K562 (cell line): ENCODE measurements around the gene MBP. TPM values are rescaled to one million over a fixed set of nuclear protein-coding genes. Genes with fewer than 3 reads are reported as not detected.

Experiments used
- ATAC-seq: fragments of 200-7000 bp; cut with Tn5 transposase; 3 replicates; pipeline ENCODE4 v1.9.1; 2020; ENCODE audit warnings: moderate library complexity
- BruUV-seq: library from RNA; stranded (reverse); fragments of 400-500 nt; replicated peaks from 2 replicates; lab custom pipeline; 2021; lab: Mats Ljungman, UMichigan
- CTCF ChIA-PET: fragments of 300-600 bp; formaldehyde crosslinking; extraction: SDS; loops from one replicate; lab custom pipeline; 2021; ENCODE audit warnings: low intra/inter-chr PET ratio; lab: Yijun Ruan, JAX
- POLR2A ChIA-PET: fragments of 300-600, 350-650 bp; sonication (Branson Sonifier 250); formaldehyde crosslinking; extraction: SDS; loops from one replicate; lab custom pipeline; 2021; ENCODE audit warnings: antibody characterized with exemption, inconsistent platforms; lab: Yijun Ruan, JAX
- DNase-seq, 4 experiments: peaks; one replicate each; pipeline versions ENCODE4 v3.0.0 to v3.0.0-alpha.2; 2011 to 2018; ENCODE audit warnings: low spot score in 3 of 4, mixed read lengths in 3 of 4; ENCODE audit errors: extremely low read depth in 1 of 4
- FAIRE-seq: peaks from 2 replicates; lab custom pipeline; 2011; peaks lifted over from hg19 to GRCh38; lab: Jason Lieb, UNC
- H2AFZ ChIP-seq: 2 replicates; pipeline ENCODE4 v1.6.0; 2011; ENCODE audit warnings: low read depth, low read length, control low read depth, inconsistent platforms
- H3K27ac ChIP-seq: fragments of 200-600 bp; 3 replicates; pipeline ENCODE4 v1.8.0; 2011; ENCODE audit warnings: low read depth, mild to moderate bottlenecking, control low read depth, inconsistent platforms, low read length, moderate library complexity, mixed read lengths; ENCODE audit errors: extremely low read depth
- H3K27me3 ChIP-seq, 2 experiments: fragments of 300-600 bp in 1 of 2; 2 replicates in 1 of 2; 3 replicates in 1 of 2; pipeline versions ENCODE4 v1.6.0 to v1.8.0; 2011; ENCODE audit warnings: inconsistent platforms in 2 of 2, low read length in 2 of 2, mild to moderate bottlenecking in 1 of 2, mixed read lengths in 1 of 2, moderate library complexity in 1 of 2; ENCODE audit not compliant: control insufficient read depth in 2 of 2, insufficient read depth in 2 of 2
- H3K36me3 ChIP-seq: fragments of 300-600 bp; 3 replicates; pipeline ENCODE4 v1.8.0; 2011; ENCODE audit warnings: mild to moderate bottlenecking, low read length, inconsistent platforms; ENCODE audit not compliant: control insufficient read depth, insufficient read depth
- H3K4me1 ChIP-seq, 2 experiments: fragments of 200-600 bp in 1 of 2; replicated peaks in 1 of 2; 2 replicates in 1 of 2; 3 replicates in 1 of 2; pipeline versions ENCODE4 v1.5.1 to v1.8.0; 2011; ENCODE audit warnings: inconsistent platforms in 2 of 2, low read length in 2 of 2, mild to moderate bottlenecking in 1 of 2, mixed read lengths in 1 of 2, moderate library complexity in 1 of 2; ENCODE audit not compliant: control insufficient read depth in 2 of 2, insufficient read depth in 2 of 2
- H3K4me2 ChIP-seq: 2 replicates; pipeline ENCODE4 v1.6.1; 2011; ENCODE audit warnings: low read length, control low read depth, inconsistent platforms, mixed read lengths; ENCODE audit not compliant: insufficient read depth
- H3K4me3 ChIP-seq: fragments of 200-600 bp; sonication (generic), shearing (Covaris generic); 2 replicates; pipeline ENCODE4 v1.5.1; 2016; ENCODE audit warnings: control low read depth, inconsistent platforms
- H3K79me2 ChIP-seq: fragments of 200-600 bp; 3 replicates; pipeline ENCODE4 v1.8.0; 2011; ENCODE audit warnings: low read length, inconsistent platforms; ENCODE audit not compliant: control insufficient read depth, insufficient read depth
- H3K9ac ChIP-seq, 2 experiments: 2 replicates each; pipeline versions ENCODE4 v1.6.0 to v1.6.1; 2011; ENCODE audit warnings: low read depth in 2 of 2, low read length in 2 of 2, control low read depth in 1 of 2, inconsistent platforms in 1 of 2, mild to moderate bottlenecking in 1 of 2, mixed read lengths in 1 of 2; ENCODE audit not compliant: insufficient read depth in 1 of 2
- H3K9me1 ChIP-seq: one replicate; pipeline ENCODE4 v1.6.0; 2011; ENCODE audit warnings: inconsistent platforms, mild to moderate bottlenecking, low read length, moderate library complexity; ENCODE audit not compliant: control insufficient read depth, insufficient read depth
- H3K9me3 ChIP-seq: replicated peaks from 2 replicates; pipeline ENCODE4 v1.5.1; 2011; ENCODE audit warnings: low read depth, low read length, inconsistent platforms; ENCODE audit not compliant: control insufficient read depth, insufficient read depth
- H4K20me1 ChIP-seq: replicated peaks from 2 replicates; pipeline ENCODE4 v1.6.1; 2011; ENCODE audit warnings: low read length, inconsistent platforms, mixed read lengths; ENCODE audit not compliant: control insufficient read depth, insufficient read depth
- BRD4 ChIP-seq: fragments of 200-600 bp; sonication (generic); IDR thresholded peaks from 2 replicates; pipeline ENCODE4 v1.6.1; 2017; ENCODE audit warnings: inconsistent platforms
- EZH2 ChIP-seq: IDR thresholded peaks from 2 replicates; pipeline ENCODE4 v1.6.1; 2012; ENCODE audit warnings: low read depth, mild to moderate bottlenecking, inconsistent platforms, low read length, borderline replicate concordance
- GABPB2 ChIP-seq: fragments of 250-450 bp; sonication (Bioruptor Pico); conservative IDR thresholded peaks from 2 replicates; pipeline ENCODE4 v1.5.1; 2021; ENCODE audit warnings: mild to moderate bottlenecking
- HDGF ChIP-seq: fragments of 450-650 bp; IDR thresholded peaks from 2 replicates; pipeline ENCODE4 v1.6.1; 2016
- NFE2 ChIP-seq: IDR thresholded peaks from 2 replicates; pipeline ENCODE4 v1.6.1; 2014; ENCODE audit warnings: antibody characterized with exemption, low read depth
- NFIX ChIP-seq: fragments of 250-450 bp; sonication (Bioruptor Pico); IDR thresholded peaks from 2 replicates; pipeline ENCODE4 v1.4.0; 2020; ENCODE audit warnings: low read depth, mild to moderate bottlenecking, moderate library complexity
- NFYB ChIP-seq: IDR thresholded peaks from 2 replicates; pipeline ENCODE4 v1.6.1; 2011; ENCODE audit warnings: mild to moderate bottlenecking, moderate library complexity; ENCODE audit not compliant: insufficient read length; ENCODE audit errors: extremely low read depth
- SMAD1 ChIP-seq: fragments of 150-350 bp; IDR thresholded peaks from 2 replicates; pipeline ENCODE4 v1.6.1; 2014; ENCODE audit warnings: low read length, low read depth; ENCODE audit not compliant: partially characterized antibody
- SRSF7 ChIP-seq: fragments of 200-400 bp; formaldehyde crosslinking; optimal IDR thresholded peaks from 2 replicates; pipeline ENCODE3; 2017; ENCODE audit warnings: mild to moderate bottlenecking, low read depth, low read length
- ZNF217 ChIP-seq: sonication (generic); formaldehyde crosslinking; IDR thresholded peaks from 2 replicates; pipeline ENCODE4 v1.8.0; 2022; ENCODE audit warnings: mild to moderate bottlenecking, missing genetic modification reagents
- WGBS: fragments of 100-300 bp; shearing (Covaris generic); methylation state at CpG from one replicate; pipeline ENCODE4 v1.1.6; 2016; ENCODE audit warnings: low coverage, mixed read lengths; ENCODE audit not compliant: insufficient coverage; ENCODE audit errors: missing lambda C conversion rate; 5-methylcytosine and 5-hydroxymethylcytosine counted together
- in situ Hi-C: fragments of 300-500 bp; cut with MboI; formaldehyde crosslinking; loops from 4 replicates; pipeline ENCODE4 v1.15.0; 2018; ENCODE audit warnings: inconsistent platforms, mixed read lengths
- intact Hi-C: fragments of 100-400 bp; cut with micrococcal nuclease; formaldehyde crosslinking; loops from 2 replicates; pipeline ENCODE4 v1.14.2; 2022
- polyA plus RNA-seq, 8 experiments: library from polyadenylated mRNA; depleted of rRNA in 4 of 8; stranded (reverse) in 5 of 8; unstranded in 3 of 8; fragments of >200 nt; fragmentation: Nextera tagmentation in 2 of 8; fragmentation: Illumina TruSeq in 1 of 8; extraction: Ambion mirVana in 2 of 8; extraction: Trizol in 1 of 8; gene quantifications; 2 replicates each; pipeline versions ENCODE4 v1.2.1 to v1.2.3, GENCODE V29; 2011 to 2014; ENCODE audit warnings: inconsistent platforms in 1 of 8, missing spikeins in 1 of 8
- total RNA-seq, 7 experiments: library from RNA; depleted of rRNA in 6 of 7; stranded (reverse); fragments of >200 nt in 6 of 7; fragmentation: Illumina TruSeq in 2 of 7; extraction: Trizol in 2 of 7; gene quantifications; 2 replicates each; pipeline versions ENCODE4 v1.2.1 to v1.2.3, GENCODE V29; 2011 to 2021; ENCODE audit warnings: low replicate concordance in 1 of 7
- TF ChIP-seq, protein P1 (sequence below): fragments of 200-800 bp; sonication (Bioruptor generic); IDR thresholded peaks from 2 replicates; pipeline ENCODE4 v1.6.1; 2016; ENCODE audit warnings: missing genetic modification characterization, missing compliant biosample characterization
- TF ChIP-seq, protein P2 (sequence below), 2 experiments: fragments of 450-650 bp in 1 of 2; IDR thresholded peaks; 2 replicates each; pipeline ENCODE4 v1.6.1; 2011 to 2017; ENCODE audit warnings: low read depth in 2 of 2, antibody characterized with exemption in 1 of 2, borderline replicate concordance in 1 of 2, low read length in 1 of 2, mild to moderate bottlenecking in 1 of 2, mixed read lengths in 1 of 2; ENCODE audit not compliant: control insufficient read depth in 1 of 2
- TF ChIP-seq, protein P3 (sequence below): sonication (generic); formaldehyde crosslinking; IDR thresholded peaks from 2 replicates; pipeline ENCODE4 v1.8.0; 2022; ENCODE audit warnings: mild to moderate bottlenecking, low read depth, missing genetic modification reagents

The MBP gene
- total and polyA plus RNA-seq, 9 of the 15 experiments (the other 6 are each of a cell fraction or from before 2014, with no cell fraction given): 0.09 TPM; not detected in 8

DNA sequence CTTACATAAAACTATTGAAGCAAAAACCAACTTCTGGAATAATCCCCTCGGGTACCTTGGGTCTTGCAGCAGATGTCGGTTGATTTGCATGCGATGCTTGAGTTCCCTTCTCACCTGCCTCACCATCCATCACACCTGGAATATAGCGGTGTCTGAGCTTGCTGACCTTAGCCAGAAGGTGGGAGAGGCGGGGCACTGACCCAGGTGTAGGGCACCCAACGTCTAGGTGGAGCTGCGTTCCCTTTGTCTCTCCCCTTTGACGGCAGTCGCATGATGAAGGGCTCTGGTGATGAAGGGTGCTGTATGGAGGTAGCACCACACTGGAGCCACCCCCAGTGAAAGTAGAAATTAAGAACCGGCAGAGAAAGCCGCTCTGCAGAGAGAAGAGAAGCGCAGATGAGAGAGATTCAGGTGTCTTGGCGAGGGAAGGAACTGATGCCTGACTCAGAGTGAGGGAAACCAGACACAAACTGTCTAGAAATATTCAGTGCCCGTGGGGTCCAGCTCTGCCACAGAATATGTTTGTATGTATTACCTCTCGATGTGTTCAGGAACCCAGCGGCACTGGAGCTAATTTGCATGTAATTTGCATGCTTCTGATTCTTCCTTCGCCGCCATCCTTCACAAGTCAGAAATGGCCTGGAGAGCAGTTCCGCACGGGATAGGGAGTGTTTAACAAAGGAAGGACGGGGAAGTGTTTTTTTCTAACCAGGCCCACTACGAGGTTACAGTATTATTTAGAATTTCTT is 19.4 kb upstream of the MBP start:
- in situ Hi-C loops: no loop called here
- no peak for TF ChIP-seq NFYB
- TF ChIP-seq, protein P1, sequence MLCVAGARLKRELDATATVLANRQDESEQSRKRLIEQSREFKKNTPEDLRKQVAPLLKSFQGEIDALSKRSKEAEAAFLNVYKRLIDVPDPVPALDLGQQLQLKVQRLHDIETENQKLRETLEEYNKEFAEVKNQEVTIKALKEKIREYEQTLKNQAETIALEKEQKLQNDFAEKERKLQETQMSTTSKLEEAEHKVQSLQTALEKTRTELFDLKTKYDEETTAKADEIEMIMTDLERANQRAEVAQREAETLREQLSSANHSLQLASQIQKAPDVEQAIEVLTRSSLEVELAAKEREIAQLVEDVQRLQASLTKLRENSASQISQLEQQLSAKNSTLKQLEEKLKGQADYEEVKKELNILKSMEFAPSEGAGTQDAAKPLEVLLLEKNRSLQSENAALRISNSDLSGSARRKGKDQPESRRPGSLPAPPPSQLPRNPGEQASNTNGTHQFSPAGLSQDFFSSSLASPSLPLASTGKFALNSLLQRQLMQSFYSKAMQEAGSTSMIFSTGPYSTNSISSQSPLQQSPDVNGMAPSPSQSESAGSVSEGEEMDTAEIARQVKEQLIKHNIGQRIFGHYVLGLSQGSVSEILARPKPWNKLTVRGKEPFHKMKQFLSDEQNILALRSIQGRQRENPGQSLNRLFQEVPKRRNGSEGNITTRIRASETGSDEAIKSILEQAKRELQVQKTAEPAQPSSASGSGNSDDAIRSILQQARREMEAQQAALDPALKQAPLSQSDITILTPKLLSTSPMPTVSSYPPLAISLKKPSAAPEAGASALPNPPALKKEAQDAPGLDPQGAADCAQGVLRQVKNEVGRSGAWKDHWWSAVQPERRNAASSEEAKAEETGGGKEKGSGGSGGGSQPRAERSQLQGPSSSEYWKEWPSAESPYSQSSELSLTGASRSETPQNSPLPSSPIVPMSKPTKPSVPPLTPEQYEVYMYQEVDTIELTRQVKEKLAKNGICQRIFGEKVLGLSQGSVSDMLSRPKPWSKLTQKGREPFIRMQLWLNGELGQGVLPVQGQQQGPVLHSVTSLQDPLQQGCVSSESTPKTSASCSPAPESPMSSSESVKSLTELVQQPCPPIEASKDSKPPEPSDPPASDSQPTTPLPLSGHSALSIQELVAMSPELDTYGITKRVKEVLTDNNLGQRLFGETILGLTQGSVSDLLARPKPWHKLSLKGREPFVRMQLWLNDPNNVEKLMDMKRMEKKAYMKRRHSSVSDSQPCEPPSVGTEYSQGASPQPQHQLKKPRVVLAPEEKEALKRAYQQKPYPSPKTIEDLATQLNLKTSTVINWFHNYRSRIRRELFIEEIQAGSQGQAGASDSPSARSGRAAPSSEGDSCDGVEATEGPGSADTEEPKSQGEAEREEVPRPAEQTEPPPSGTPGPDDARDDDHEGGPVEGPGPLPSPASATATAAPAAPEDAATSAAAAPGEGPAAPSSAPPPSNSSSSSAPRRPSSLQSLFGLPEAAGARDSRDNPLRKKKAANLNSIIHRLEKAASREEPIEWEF (CRISPR knock-in tag): no peak
- TF ChIP-seq HDGF: no peak
- TF ChIP-seq, protein P2, sequence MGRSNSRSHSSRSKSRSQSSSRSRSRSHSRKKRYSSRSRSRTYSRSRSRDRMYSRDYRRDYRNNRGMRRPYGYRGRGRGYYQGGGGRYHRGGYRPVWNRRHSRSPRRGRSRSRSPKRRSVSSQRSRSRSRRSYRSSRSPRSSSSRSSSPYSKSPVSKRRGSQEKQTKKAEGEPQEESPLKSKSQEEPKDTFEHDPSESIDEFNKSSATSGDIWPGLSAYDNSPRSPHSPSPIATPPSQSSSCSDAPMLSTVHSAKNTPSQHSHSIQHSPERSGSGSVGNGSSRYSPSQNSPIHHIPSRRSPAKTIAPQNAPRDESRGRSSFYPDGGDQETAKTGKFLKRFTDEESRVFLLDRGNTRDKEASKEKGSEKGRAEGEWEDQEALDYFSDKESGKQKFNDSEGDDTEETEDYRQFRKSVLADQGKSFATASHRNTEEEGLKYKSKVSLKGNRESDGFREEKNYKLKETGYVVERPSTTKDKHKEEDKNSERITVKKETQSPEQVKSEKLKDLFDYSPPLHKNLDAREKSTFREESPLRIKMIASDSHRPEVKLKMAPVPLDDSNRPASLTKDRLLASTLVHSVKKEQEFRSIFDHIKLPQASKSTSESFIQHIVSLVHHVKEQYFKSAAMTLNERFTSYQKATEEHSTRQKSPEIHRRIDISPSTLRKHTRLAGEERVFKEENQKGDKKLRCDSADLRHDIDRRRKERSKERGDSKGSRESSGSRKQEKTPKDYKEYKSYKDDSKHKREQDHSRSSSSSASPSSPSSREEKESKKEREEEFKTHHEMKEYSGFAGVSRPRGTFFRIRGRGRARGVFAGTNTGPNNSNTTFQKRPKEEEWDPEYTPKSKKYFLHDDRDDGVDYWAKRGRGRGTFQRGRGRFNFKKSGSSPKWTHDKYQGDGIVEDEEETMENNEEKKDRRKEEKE (IDR thresholded peaks at IDR 0.05; ENCODE audit: borderline replicate concordance in 1 of 2, control insufficient read depth in 1 of 2, low read depth in 2 of 2, low read length in 1 of 2): no peak
- TF ChIP-seq, protein P3, sequence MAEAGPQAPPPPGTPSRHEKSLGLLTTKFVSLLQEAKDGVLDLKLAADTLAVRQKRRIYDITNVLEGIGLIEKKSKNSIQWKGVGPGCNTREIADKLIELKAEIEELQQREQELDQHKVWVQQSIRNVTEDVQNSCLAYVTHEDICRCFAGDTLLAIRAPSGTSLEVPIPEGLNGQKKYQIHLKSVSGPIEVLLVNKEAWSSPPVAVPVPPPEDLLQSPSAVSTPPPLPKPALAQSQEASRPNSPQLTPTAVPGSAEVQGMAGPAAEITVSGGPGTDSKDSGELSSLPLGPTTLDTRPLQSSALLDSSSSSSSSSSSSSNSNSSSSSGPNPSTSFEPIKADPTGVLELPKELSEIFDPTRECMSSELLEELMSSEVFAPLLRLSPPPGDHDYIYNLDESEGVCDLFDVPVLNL: no peak
- TF ChIP-seq SMAD1: no peak
- TF ChIP-seq NFIX: no peak
- no peak for TF ChIP-seq SRSF7
- no peak for TF ChIP-seq BRD4
- TF ChIP-seq EZH2: no peak
- TF ChIP-seq NFE2: no peak
- TF ChIP-seq ZNF217 (CRISPR knock-in tag): no peak
- no peak for TF ChIP-seq GABPB2 (CRISPR knock-in tag)

More for the DNA sequence above, 19.4 kb upstream of the MBP start:
- H3K9ac ChIP-seq: no peak overlapping the region
- H3K27ac ChIP-seq: no peak overlapping the region
- intact Hi-C loops: no loop called here
- no TSS peak for BruUV-seq
- H3K27me3 ChIP-seq: peaks cover 4 to 17% of the 10 kb centered on the region in 2 experiments
- FAIRE-seq: no peak
- ChIA-PET CTCF (no interaction called here), POLR2A (no interaction called here)
- H3K9me3 ChIP-seq: no peaks in the 10 kb centered on the region
- H3K36me3 ChIP-seq: no peaks in the 10 kb centered on the region
- H4K20me1 ChIP-seq: no peaks in the 10 kb centered on the region
- H3K4me2 ChIP-seq: no peak overlapping the region
- H3K4me1 ChIP-seq: no peaks in the 10 kb centered on the region
- no peaks in the 10 kb centered on the region for H3K9me1 ChIP-seq
- ATAC-seq: no peak
- H2AFZ ChIP-seq: no peak overlapping the region
- H3K4me3 ChIP-seq: no peak overlapping the region
- DNase-seq: no peak
- 0% methylated on average over 16 of the region's 22 CpGs for WGBS
- no peaks in the 10 kb centered on the region for H3K79me2 ChIP-seq
